HepG2 (cell line): ENCODE measurements around the gene STX4. TPM values are rescaled to one million over a fixed set of nuclear protein-coding genes. Genes with fewer than 3 reads are reported as not detected.

Experiments
- ATAC-seq: fragments of 200-7000 bp; cut with Tn5 transposase; 3 replicates; pipeline ENCODE4 v1.9.1; 2020; ENCODE audit warnings: mild to moderate bottlenecking, moderate library complexity
- BruUV-seq: library from RNA; stranded (reverse); fragments of 400-500 nt; replicated peaks from 2 replicates; lab custom pipeline; 2021; lab: Mats Ljungman, UMichigan
- CTCF ChIA-PET: fragments of 300-600 bp; formaldehyde crosslinking; extraction: SDS; loops from one replicate; lab custom pipeline; 2021; ENCODE audit warnings: low total read pairs, inconsistent platforms, low intra/inter-chr PET ratio; lab: Yijun Ruan, JAX
- POLR2A ChIA-PET: fragments of 350-600 bp; sonication (Branson Sonifier 250); formaldehyde crosslinking; loops from one replicate; lab custom pipeline; 2020; ENCODE audit warnings: antibody characterized with exemption, inconsistent platforms; lab: Yijun Ruan, JAX
- DNase-seq: peaks from one replicate; pipeline ENCODE4 v3.0.0-alpha.2; 2015; ENCODE audit warnings: low spot score
- FAIRE-seq: peaks from 3 replicates; lab custom pipeline; 2011; peaks lifted over from hg19 to GRCh38; lab: Jason Lieb, UNC
- H2AFZ ChIP-seq: one replicate; pipeline ENCODE4 v1.6.1; 2011; ENCODE audit warnings: low read length, inconsistent platforms
- H3K27ac ChIP-seq: fragments of 300-600 bp; 3 replicates; pipeline ENCODE4 v1.8.0; 2011; ENCODE audit warnings: mixed run types, mild to moderate bottlenecking, mixed read lengths, low read length, inconsistent platforms; ENCODE audit not compliant: insufficient read depth; ENCODE audit errors: extremely low read length
- H3K27me3 ChIP-seq, 2 experiments: fragments of 200-600 bp in 1 of 2; 2 replicates in 1 of 2; 3 replicates in 1 of 2; pipeline versions ENCODE4 v1.6.0 to v1.8.0; 2011; ENCODE audit warnings: low read length in 2 of 2, mild to moderate bottlenecking in 2 of 2, moderate library complexity in 2 of 2, inconsistent platforms in 1 of 2; ENCODE audit not compliant: insufficient read depth in 2 of 2, control insufficient read depth in 1 of 2
- H3K36me3 ChIP-seq, 2 experiments: fragments of 200-600 bp in 1 of 2; replicated peaks in 1 of 2; 2 replicates in 1 of 2; 3 replicates in 1 of 2; pipeline versions ENCODE4 v1.5.1 to v1.8.0; 2011; ENCODE audit warnings: low read length in 2 of 2, inconsistent platforms in 1 of 2; ENCODE audit not compliant: insufficient read depth in 2 of 2, control insufficient read depth in 1 of 2
- H3K4me1 ChIP-seq: 2 replicates; pipeline ENCODE4 v1.5.1; 2012; ENCODE audit warnings: low read length, inconsistent platforms; ENCODE audit not compliant: insufficient read depth
- H3K4me2 ChIP-seq: 2 replicates; pipeline ENCODE4 v1.6.0; 2011; ENCODE audit warnings: low read depth, low read length, inconsistent platforms
- H3K4me3 ChIP-seq, 3 experiments: fragments of 200-600 bp in 1 of 3; sonication (generic), shearing (Covaris generic) in 1 of 3; replicated peaks in 1 of 3; 2 replicates each; pipeline ENCODE4 v1.5.1; 2011 to 2016; ENCODE audit warnings: low read length in 3 of 3, inconsistent platforms in 2 of 3, low read depth in 2 of 3, mild to moderate bottlenecking in 2 of 3, control low read depth in 1 of 3, mixed read lengths in 1 of 3; ENCODE audit not compliant: insufficient read depth in 1 of 3
- H3K79me2 ChIP-seq: one replicate; pipeline ENCODE4 v1.6.1; 2011; ENCODE audit warnings: low read length, inconsistent platforms; ENCODE audit not compliant: insufficient read depth
- H3K9ac ChIP-seq: 2 replicates; pipeline ENCODE4 v1.6.0; 2011; ENCODE audit warnings: mild to moderate bottlenecking, low read depth, low read length, inconsistent platforms; ENCODE audit not compliant: insufficient read depth
- H3K9me3 ChIP-seq: 2 replicates; pipeline ENCODE4 v1.5.1; 2012; ENCODE audit warnings: mild to moderate bottlenecking, low read length
- H4K20me1 ChIP-seq: 2 replicates; pipeline ENCODE4 v1.6.0; 2011; ENCODE audit warnings: inconsistent platforms, mild to moderate bottlenecking, low read length, moderate library complexity; ENCODE audit not compliant: insufficient read depth
- EHMT2 ChIP-seq: fragments of 200-600 bp; sonication (generic); IDR thresholded peaks from 2 replicates; pipeline ENCODE4 v1.7.0; 2017; ENCODE audit warnings: antibody characterized with exemption, low read depth, low read length, borderline replicate concordance
- FOXK1 ChIP-seq: sonication (generic); formaldehyde crosslinking; IDR thresholded peaks from 2 replicates; pipeline ENCODE4 v1.4.0; 2020; ENCODE audit warnings: low read depth, missing genetic modification reagents, borderline replicate concordance
- POGZ ChIP-seq: sonication (generic); formaldehyde crosslinking; IDR thresholded peaks from 2 replicates; pipeline ENCODE4 v1.4.0; 2020; ENCODE audit warnings: mild to moderate bottlenecking, missing genetic modification reagents
- POLR2G ChIP-seq: fragments of 200-400 bp; formaldehyde crosslinking; IDR thresholded peaks from 2 replicates; pipeline ENCODE4 v1.6.1; 2018; ENCODE audit warnings: mild to moderate bottlenecking, low read depth, low read length, moderate library complexity
- PRPF4 ChIP-seq: fragments of 200-400 bp; formaldehyde crosslinking; IDR thresholded peaks from 2 replicates; pipeline ENCODE4 v1.6.1; 2016; ENCODE audit warnings: low read length, low read depth; ENCODE audit not compliant: poor library complexity, severe bottlenecking
- ZBTB38 ChIP-seq: sonication (generic); formaldehyde crosslinking; IDR thresholded peaks from 2 replicates; pipeline ENCODE4 v1.5.1; 2020; ENCODE audit warnings: mild to moderate bottlenecking, missing genetic modification reagents
- ZNF20 ChIP-seq: sonication (generic); formaldehyde crosslinking; IDR thresholded peaks from 2 replicates; pipeline ENCODE4 v1.4.0; 2020; ENCODE audit warnings: mild to moderate bottlenecking, moderate library complexity, missing genetic modification reagents
- ZNF224 ChIP-seq: sonication (generic); formaldehyde crosslinking; IDR thresholded peaks from 2 replicates; pipeline ENCODE4 v1.5.0; 2020; ENCODE audit warnings: mild to moderate bottlenecking, missing genetic modification reagents
- ZNF766 ChIP-seq: sonication (generic); formaldehyde crosslinking; IDR thresholded peaks from 2 replicates; pipeline ENCODE4 v1.5.0; 2020; ENCODE audit warnings: missing genetic modification reagents, borderline replicate concordance
- ZNF772 ChIP-seq: sonication (generic); formaldehyde crosslinking; IDR thresholded peaks from 2 replicates; pipeline ENCODE4 v1.5.0; 2020; ENCODE audit warnings: mild to moderate bottlenecking, missing genetic modification reagents
- ZNF777 ChIP-seq: sonication (generic); formaldehyde crosslinking; IDR thresholded peaks from 2 replicates; pipeline ENCODE4 v1.4.0; 2020; ENCODE audit warnings: missing genetic modification reagents
- WGBS: methylation state at CpG from one replicate; pipeline ENCODE4 v1.1.6; 2017; ENCODE audit warnings: low lambda C conversion rate; 5-methylcytosine and 5-hydroxymethylcytosine counted together
- in situ Hi-C: cut with HindIII; loops from 2 replicates; pipeline ENCODE4 v1.10.0; 2017; ENCODE audit warnings: low pct_unique_long_range_greater_than_20kb; ENCODE audit not compliant: extremely low pct_ligation_motif_present
- intact Hi-C: fragments of 100-400 bp; cut with micrococcal nuclease; formaldehyde crosslinking; loops from one replicate; pipeline ENCODE4 v1.10.0; 2022; ENCODE audit not compliant: unreplicated experiment
- polyA plus RNA-seq, 8 experiments: library from polyadenylated mRNA; depleted of rRNA in 3 of 8; stranded (reverse) in 7 of 8; unstranded in 1 of 8; fragments of >200 nt; fragmentation: Illumina TruSeq in 4 of 8; extraction: Trizol in 4 of 8; gene quantifications; 2 replicates each; pipeline versions ENCODE4 v1.2.1 to v1.2.3, GENCODE V29; 2011 to 2016; ENCODE audit warnings: low read depth in 4 of 8, missing spikeins in 1 of 8, mixed read lengths in 1 of 8; ENCODE audit not compliant: insufficient read depth in 1 of 8
- total RNA-seq, 5 experiments: library from RNA; depleted of rRNA; stranded (reverse); fragments of >200 nt; fragmentation: Illumina TruSeq; extraction: Trizol; gene quantifications; 2 replicates each; pipeline ENCODE4 v1.2.3, GENCODE V29; 2016; ENCODE audit warnings: low read depth in 1 of 5
- TF ChIP-seq, protein P1 (sequence below): sonication (generic); formaldehyde crosslinking; IDR thresholded peaks from 2 replicates; pipeline ENCODE4 v1.5.1; 2020; ENCODE audit warnings: missing genetic modification reagents, mild to moderate bottlenecking, borderline replicate concordance
- TF ChIP-seq, protein P2 (sequence below): sonication (generic); formaldehyde crosslinking; IDR thresholded peaks from 2 replicates; pipeline ENCODE4 v1.5.0; 2020; ENCODE audit warnings: mild to moderate bottlenecking, missing genetic modification reagents
- TF ChIP-seq, protein P3 (sequence below): sonication (generic); formaldehyde crosslinking; IDR thresholded peaks from 2 replicates; pipeline ENCODE4 v1.4.0; 2020; ENCODE audit warnings: missing genetic modification reagents, mild to moderate bottlenecking, borderline replicate concordance

STX4 gene
- total and polyA plus RNA-seq, 2 of the 13 experiments (the other 11 are each of a cell fraction or from before 2014, with no cell fraction given), result 29.2 to 34.6 TPM

DNA sequence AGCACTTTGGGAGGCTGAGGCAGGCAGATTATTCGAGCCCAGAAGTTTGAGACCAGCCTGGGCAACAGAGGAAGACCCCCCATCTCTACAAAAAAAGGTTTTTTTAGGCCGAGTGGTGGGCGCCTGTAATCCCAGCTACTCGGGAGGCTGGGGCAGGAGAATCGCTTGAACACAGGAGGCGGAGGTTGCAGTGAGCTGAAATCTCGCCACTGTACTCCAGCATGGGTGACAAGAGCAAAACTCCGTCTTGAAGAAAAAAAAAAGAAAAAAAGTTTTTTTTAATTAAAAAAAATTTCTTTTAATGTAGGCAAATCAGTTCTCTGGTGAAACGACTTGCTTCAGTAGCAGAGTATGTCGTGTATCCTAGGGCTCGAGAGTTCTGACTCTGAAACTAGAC, 37.4 kb upstream of the STX4 start:
- no peak for DNase-seq
- peaks cover 87% of the 10 kb centered on the region for H3K4me1 ChIP-seq
- ATAC-seq, result no peak
- no peaks in the 10 kb centered on the region for H3K9me3 ChIP-seq
- peak overlapping the region; percentile 79 for H3K9ac ChIP-seq
- no peaks in the 10 kb centered on the region for H4K20me1 ChIP-seq
- in situ Hi-C loops (loop anchor here (10.0 to 25.0 kb wide), 2 partner anchors 716 to 879 kb away; partner anchors contain the start of gene ZNF267), intact Hi-C loops (loop anchor here (1.0 to 5.0 kb wide), 3 partner anchors 11 to 209 kb away; partner anchors contain the start of genes HSD3B7 and ZNF629)
- TF ChIP-seq, protein P1, sequence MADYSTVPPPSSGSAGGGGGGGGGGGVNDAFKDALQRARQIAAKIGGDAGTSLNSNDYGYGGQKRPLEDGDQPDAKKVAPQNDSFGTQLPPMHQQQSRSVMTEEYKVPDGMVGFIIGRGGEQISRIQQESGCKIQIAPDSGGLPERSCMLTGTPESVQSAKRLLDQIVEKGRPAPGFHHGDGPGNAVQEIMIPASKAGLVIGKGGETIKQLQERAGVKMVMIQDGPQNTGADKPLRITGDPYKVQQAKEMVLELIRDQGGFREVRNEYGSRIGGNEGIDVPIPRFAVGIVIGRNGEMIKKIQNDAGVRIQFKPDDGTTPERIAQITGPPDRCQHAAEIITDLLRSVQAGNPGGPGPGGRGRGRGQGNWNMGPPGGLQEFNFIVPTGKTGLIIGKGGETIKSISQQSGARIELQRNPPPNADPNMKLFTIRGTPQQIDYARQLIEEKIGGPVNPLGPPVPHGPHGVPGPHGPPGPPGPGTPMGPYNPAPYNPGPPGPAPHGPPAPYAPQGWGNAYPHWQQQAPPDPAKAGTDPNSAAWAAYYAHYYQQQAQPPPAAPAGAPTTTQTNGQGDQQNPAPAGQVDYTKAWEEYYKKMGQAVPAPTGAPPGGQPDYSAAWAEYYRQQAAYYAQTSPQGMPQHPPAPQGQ (CRISPR knock-in tag), result 0 out of 2 replicates have a peak, but pooled peaks have one; percentile 20
- peak; percentile 25; the same call in 1 of the 2 replicates for TF ChIP-seq ZNF777 (CRISPR knock-in tag)
- no peak for TF ChIP-seq FOXK1
- TF ChIP-seq, protein P2, sequence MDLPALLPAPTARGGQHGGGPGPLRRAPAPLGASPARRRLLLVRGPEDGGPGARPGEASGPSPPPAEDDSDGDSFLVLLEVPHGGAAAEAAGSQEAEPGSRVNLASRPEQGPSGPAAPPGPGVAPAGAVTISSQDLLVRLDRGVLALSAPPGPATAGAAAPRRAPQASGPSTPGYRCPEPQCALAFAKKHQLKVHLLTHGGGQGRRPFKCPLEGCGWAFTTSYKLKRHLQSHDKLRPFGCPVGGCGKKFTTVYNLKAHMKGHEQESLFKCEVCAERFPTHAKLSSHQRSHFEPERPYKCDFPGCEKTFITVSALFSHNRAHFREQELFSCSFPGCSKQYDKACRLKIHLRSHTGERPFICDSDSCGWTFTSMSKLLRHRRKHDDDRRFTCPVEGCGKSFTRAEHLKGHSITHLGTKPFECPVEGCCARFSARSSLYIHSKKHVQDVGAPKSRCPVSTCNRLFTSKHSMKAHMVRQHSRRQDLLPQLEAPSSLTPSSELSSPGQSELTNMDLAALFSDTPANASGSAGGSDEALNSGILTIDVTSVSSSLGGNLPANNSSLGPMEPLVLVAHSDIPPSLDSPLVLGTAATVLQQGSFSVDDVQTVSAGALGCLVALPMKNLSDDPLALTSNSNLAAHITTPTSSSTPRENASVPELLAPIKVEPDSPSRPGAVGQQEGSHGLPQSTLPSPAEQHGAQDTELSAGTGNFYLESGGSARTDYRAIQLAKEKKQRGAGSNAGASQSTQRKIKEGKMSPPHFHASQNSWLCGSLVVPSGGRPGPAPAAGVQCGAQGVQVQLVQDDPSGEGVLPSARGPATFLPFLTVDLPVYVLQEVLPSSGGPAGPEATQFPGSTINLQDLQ (CRISPR knock-in tag), result no peak
- TF ChIP-seq ZNF772 (CRISPR knock-in tag), result no peak
- TF ChIP-seq ZNF766 (CRISPR knock-in tag), result 0 out of 2 replicates have a peak, but pooled peaks have one; percentile 1
- 0 out of 2 replicates have a peak, but pooled peaks have one; percentile 13 for TF ChIP-seq POGZ (CRISPR knock-in tag)
- peak; percentile 26 for TF ChIP-seq ZBTB38 (CRISPR knock-in tag)
- TF ChIP-seq, protein P3, sequence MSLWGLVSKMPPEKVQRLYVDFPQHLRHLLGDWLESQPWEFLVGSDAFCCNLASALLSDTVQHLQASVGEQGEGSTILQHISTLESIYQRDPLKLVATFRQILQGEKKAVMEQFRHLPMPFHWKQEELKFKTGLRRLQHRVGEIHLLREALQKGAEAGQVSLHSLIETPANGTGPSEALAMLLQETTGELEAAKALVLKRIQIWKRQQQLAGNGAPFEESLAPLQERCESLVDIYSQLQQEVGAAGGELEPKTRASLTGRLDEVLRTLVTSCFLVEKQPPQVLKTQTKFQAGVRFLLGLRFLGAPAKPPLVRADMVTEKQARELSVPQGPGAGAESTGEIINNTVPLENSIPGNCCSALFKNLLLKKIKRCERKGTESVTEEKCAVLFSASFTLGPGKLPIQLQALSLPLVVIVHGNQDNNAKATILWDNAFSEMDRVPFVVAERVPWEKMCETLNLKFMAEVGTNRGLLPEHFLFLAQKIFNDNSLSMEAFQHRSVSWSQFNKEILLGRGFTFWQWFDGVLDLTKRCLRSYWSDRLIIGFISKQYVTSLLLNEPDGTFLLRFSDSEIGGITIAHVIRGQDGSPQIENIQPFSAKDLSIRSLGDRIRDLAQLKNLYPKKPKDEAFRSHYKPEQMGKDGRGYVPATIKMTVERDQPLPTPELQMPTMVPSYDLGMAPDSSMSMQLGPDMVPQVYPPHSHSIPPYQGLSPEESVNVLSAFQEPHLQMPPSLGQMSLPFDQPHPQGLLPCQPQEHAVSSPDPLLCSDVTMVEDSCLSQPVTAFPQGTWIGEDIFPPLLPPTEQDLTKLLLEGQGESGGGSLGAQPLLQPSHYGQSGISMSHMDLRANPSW (CRISPR knock-in tag), result 0 out of 2 replicates have a peak, but pooled peaks have one; percentile 3
- 0 out of 2 replicates have a peak, but pooled peaks have one; percentile 16 for TF ChIP-seq ZNF20 (CRISPR knock-in tag)
- TF ChIP-seq EHMT2, result no peak
- TF ChIP-seq PRPF4, result peak; percentile 92
- 0 out of 2 replicates have a peak, but pooled peaks have one; percentile 1 for TF ChIP-seq ZNF224
- no peak for TF ChIP-seq POLR2G
- POLR2A ChIA-PET, result interaction anchor here (0.6 to 5.9 kb wide), 13 partner anchors 8 to 458 kb away, joined by 4 to 81 read pairs (median 12); partner anchors contain the start of genes HSD3B7, KAT8, STX4 and ZNF646
- FAIRE-seq, result no peak
- H3K4me2 ChIP-seq, result peak overlapping the region; percentile 97
- BruUV-seq, result no TSS peak
- H2AFZ ChIP-seq, result no peak overlapping the region
- H3K36me3 ChIP-seq, result no peaks in the 10 kb centered on the region
- H3K27ac ChIP-seq, result peak overlapping the region; percentile 93
- CTCF ChIA-PET, result no interaction called here
- H3K4me3 ChIP-seq, result peak overlapping the region; percentile 84 to 89 (median 84)
- H3K27me3 ChIP-seq, result no peaks in the 10 kb centered on the region
- 63% methylated on average over 11 of the region's 11 CpGs for WGBS
- no peaks in the 10 kb centered on the region for H3K79me2 ChIP-seq
